GM23338 (cell line): Measurements from ENCODE around the gene GNAO1.

Experiments
- EZH2phosphoT487 ChIP-seq: fragments of 200-600 bp; sonication (generic); IDR thresholded peaks from one replicate; pipeline ENCODE4 v1.8.1; 2018; ENCODE audit warnings: antibody characterized with exemption; ENCODE audit not compliant: unreplicated experiment
- POLR2AphosphoS5 ChIP-seq: IDR thresholded peaks from 2 replicates; pipeline ENCODE4 v1.6.1; 2016; ENCODE audit warnings: antibody characterized with exemption, low read depth
- TF ChIP-seq, protein P1 (sequence below): IDR thresholded peaks from one replicate; pipeline ENCODE4 v1.6.1; 2018; ENCODE audit warnings: antibody characterized with exemption; ENCODE audit not compliant: unreplicated experiment

DNA sequence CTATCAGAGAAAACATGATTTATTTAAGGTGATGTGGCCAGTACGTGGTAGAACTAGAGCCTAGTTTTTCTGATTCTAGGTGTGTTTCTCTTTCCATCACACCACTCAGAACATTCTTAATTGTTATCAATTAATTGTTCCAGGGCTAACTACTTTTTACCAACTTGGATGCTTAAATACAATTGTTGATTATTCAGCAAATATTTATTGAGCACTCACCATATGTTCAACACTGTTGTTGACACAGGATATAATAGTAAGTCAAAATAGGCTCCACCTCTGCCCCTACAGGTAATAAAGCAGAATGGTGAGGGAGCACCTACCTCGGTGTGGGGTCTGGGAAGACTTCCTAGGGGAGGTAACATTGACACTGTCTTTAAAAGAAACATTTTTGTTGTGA, 16.1 kb downstream of the GNAO1 start:
- TF ChIP-seq, protein P1, sequence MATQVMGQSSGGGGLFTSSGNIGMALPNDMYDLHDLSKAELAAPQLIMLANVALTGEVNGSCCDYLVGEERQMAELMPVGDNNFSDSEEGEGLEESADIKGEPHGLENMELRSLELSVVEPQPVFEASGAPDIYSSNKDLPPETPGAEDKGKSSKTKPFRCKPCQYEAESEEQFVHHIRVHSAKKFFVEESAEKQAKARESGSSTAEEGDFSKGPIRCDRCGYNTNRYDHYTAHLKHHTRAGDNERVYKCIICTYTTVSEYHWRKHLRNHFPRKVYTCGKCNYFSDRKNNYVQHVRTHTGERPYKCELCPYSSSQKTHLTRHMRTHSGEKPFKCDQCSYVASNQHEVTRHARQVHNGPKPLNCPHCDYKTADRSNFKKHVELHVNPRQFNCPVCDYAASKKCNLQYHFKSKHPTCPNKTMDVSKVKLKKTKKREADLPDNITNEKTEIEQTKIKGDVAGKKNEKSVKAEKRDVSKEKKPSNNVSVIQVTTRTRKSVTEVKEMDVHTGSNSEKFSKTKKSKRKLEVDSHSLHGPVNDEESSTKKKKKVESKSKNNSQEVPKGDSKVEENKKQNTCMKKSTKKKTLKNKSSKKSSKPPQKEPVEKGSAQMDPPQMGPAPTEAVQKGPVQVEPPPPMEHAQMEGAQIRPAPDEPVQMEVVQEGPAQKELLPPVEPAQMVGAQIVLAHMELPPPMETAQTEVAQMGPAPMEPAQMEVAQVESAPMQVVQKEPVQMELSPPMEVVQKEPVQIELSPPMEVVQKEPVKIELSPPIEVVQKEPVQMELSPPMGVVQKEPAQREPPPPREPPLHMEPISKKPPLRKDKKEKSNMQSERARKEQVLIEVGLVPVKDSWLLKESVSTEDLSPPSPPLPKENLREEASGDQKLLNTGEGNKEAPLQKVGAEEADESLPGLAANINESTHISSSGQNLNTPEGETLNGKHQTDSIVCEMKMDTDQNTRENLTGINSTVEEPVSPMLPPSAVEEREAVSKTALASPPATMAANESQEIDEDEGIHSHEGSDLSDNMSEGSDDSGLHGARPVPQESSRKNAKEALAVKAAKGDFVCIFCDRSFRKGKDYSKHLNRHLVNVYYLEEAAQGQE: no peak
- no peak for TF ChIP-seq EZH2phosphoT487
- TF ChIP-seq POLR2AphosphoS5: no peak
